ENCODE data around the gene IDH1. TPM values are rescaled to one million over a fixed set of nuclear protein-coding genes. Genes with fewer than 3 reads are reported as not detected.

IDH1 gene
- total and polyA plus RNA-seq, 2 donors from 2014 or later: 53.1 to 95.7 TPM

DNA sequence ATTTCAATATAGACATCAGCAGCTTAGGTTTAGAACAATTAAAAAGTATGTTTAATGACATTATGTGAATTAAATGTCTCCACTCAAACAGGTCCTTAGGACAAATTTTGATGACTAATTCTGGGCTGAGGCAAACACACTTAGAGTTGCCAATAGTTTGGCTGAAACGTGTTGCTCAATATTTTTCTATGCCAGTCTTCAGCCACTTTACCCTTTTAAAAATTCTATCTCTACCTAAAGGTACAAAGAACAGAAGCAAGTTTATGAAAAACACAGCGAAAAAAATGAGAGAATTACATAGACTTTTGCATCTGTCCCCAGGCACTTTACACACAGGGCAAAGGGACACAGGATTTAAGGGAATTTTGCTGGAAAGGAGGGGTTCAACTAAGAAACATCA is 4.5 kb downstream of the IDH1 start:
- DNase-seq (no peak), FAIRE-seq (no peak)
- TF ChIP-seq, protein P1, sequence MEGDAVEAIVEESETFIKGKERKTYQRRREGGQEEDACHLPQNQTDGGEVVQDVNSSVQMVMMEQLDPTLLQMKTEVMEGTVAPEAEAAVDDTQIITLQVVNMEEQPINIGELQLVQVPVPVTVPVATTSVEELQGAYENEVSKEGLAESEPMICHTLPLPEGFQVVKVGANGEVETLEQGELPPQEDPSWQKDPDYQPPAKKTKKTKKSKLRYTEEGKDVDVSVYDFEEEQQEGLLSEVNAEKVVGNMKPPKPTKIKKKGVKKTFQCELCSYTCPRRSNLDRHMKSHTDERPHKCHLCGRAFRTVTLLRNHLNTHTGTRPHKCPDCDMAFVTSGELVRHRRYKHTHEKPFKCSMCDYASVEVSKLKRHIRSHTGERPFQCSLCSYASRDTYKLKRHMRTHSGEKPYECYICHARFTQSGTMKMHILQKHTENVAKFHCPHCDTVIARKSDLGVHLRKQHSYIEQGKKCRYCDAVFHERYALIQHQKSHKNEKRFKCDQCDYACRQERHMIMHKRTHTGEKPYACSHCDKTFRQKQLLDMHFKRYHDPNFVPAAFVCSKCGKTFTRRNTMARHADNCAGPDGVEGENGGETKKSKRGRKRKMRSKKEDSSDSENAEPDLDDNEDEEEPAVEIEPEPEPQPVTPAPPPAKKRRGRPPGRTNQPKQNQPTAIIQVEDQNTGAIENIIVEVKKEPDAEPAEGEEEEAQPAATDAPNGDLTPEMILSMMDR (IDR thresholded peaks at IDR 0.05; ENCODE audit: borderline replicate concordance, extremely low read depth, insufficient read depth): no peak
- Histone ChIP-seq H3K27me3 (ENCODE audit: control insufficient read depth, insufficient read depth, low read length) (no peaks in the 10 kb centered on the region), H3K9me3 (ENCODE audit: control insufficient read depth in 2 of 3, insufficient read depth in 1 of 3, low read length in 3 of 3) (no peaks in the 10 kb centered on the region), H3K9ac (ENCODE audit: low read length in 3 of 3) (no peak overlapping the region), H3K4me3 (ENCODE audit: low read length in 3 of 3) (no peak overlapping the region), H3K27ac (ENCODE audit: low read depth in 2 of 2, low read length in 2 of 2) (no peak overlapping the region), H3K4me1 (ENCODE audit: control insufficient read depth in 2 of 3, insufficient read depth in 2 of 3, low read depth in 1 of 3, low read length in 3 of 3) (peaks cover 2 to 21% (median 4%) of the 10 kb centered on the region in 3 donors), H3K36me3 (ENCODE audit: control insufficient read depth in 2 of 3, insufficient read depth in 3 of 3, low read length in 3 of 3) (peaks cover 4 to 37% (median 9%) of the 10 kb centered on the region in 3 donors)
- intact Hi-C loops (cut with DNase I): no loop called here

GRCh38 chr2:208249296-208249695 is 5.6 kb downstream of the IDH1 start:
- no peak for FAIRE-seq
- Histone ChIP-seq H3K36me3 (ENCODE audit: control insufficient read depth in 2 of 3, insufficient read depth in 3 of 3, low read length in 3 of 3) (peaks cover 4 to 42% (median 9%) of the 10 kb centered on the region in 3 donors), H3K27me3 (ENCODE audit: control insufficient read depth, insufficient read depth, low read length) (no peaks in the 10 kb centered on the region), H3K4me1 (ENCODE audit: control insufficient read depth in 2 of 3, insufficient read depth in 2 of 3, low read depth in 1 of 3, low read length in 3 of 3) (peaks cover 2 to 25% (median 4%) of the 10 kb centered on the region in 3 donors), H3K4me3 (ENCODE audit: low read length in 3 of 3) (no peak overlapping the region), H3K9ac (ENCODE audit: low read length in 3 of 3) (no peak overlapping the region), H3K27ac (ENCODE audit: low read depth in 2 of 2, low read length in 2 of 2) (no peak overlapping the region), H3K9me3 (ENCODE audit: control insufficient read depth in 2 of 3, insufficient read depth in 1 of 3, low read length in 3 of 3) (no peaks in the 10 kb centered on the region)
- intact Hi-C loops (cut with DNase I): no loop called here
- no peak for DNase-seq
- TF ChIP-seq, protein P1 (IDR thresholded peaks at IDR 0.05; ENCODE audit: borderline replicate concordance, extremely low read depth, insufficient read depth): no peak

GRCh38 chr2:208248601-208249000 is 6.3 kb downstream of the IDH1 start:
- Histone ChIP-seq H3K9me3 (ENCODE audit: control insufficient read depth in 2 of 3, insufficient read depth in 1 of 3, low read length in 3 of 3) (no peaks in the 10 kb centered on the region), H3K4me3 (ENCODE audit: low read length in 3 of 3) (no peak overlapping the region), H3K4me1 (ENCODE audit: control insufficient read depth in 2 of 3, insufficient read depth in 2 of 3, low read depth in 1 of 3, low read length in 3 of 3) (peaks cover 2 to 24% (median 2%) of the 10 kb centered on the region in 3 donors), H3K27ac (ENCODE audit: low read depth in 2 of 2, low read length in 2 of 2) (no peak overlapping the region), H3K27me3 (ENCODE audit: control insufficient read depth, insufficient read depth, low read length) (no peaks in the 10 kb centered on the region), H3K36me3 (ENCODE audit: control insufficient read depth in 2 of 3, insufficient read depth in 3 of 3, low read length in 3 of 3) (peaks cover 6 to 42% (median 9%) of the 10 kb centered on the region in 3 donors), H3K9ac (ENCODE audit: low read length in 3 of 3) (no peak overlapping the region)
- FAIRE-seq: no peak
- intact Hi-C loops (cut with DNase I): no loop called here
- TF ChIP-seq, protein P1 (IDR thresholded peaks at IDR 0.05; ENCODE audit: borderline replicate concordance, extremely low read depth, insufficient read depth): no peak
- DNase-seq: no peak

DNA sequence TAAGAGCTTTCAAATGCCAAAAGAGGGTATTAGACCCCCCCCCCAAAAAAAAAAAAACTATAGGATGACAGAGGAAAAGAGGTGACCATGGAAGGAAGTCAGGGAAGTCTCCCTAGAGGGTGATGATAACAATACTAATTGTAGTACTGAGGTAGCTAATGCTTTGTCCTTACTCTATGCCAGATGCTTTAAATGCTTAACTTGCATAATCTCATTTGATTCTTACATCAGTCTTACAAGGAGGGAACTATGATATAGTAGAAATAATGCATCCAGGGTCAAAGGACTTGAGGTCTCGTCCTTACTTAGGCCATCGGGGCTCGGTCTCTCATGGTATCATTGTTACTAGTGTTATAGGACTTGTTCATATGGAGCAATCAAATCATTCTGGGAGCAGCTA is 9.1 kb downstream of the IDH1 start:
- Histone ChIP-seq H3K27ac (ENCODE audit: low read depth in 2 of 2, low read length in 2 of 2) (no peak overlapping the region), H3K27me3 (ENCODE audit: control insufficient read depth, insufficient read depth, low read length) (no peaks in the 10 kb centered on the region), H3K9me3 (ENCODE audit: control insufficient read depth in 2 of 3, insufficient read depth in 1 of 3, low read length in 3 of 3) (no peaks in the 10 kb centered on the region), H3K9ac (ENCODE audit: low read length in 3 of 3) (no peak overlapping the region), H3K36me3 (ENCODE audit: control insufficient read depth in 2 of 3, insufficient read depth in 3 of 3, low read length in 3 of 3) (peaks cover 5 to 28% (median 13%) of the 10 kb centered on the region in 3 donors), H3K4me1 (ENCODE audit: control insufficient read depth in 2 of 3, insufficient read depth in 2 of 3, low read depth in 1 of 3, low read length in 3 of 3) (peaks cover 0 to 14% (median 2%) of the 10 kb centered on the region in 3 donors), H3K4me3 (ENCODE audit: low read length in 3 of 3) (no peak overlapping the region)
- FAIRE-seq (no peak), DNase-seq (no peak)
- intact Hi-C loops (cut with DNase I): no loop called here
- TF ChIP-seq, protein P1 (IDR thresholded peaks at IDR 0.05; ENCODE audit: borderline replicate concordance, extremely low read depth, insufficient read depth): no peak

Measured in kidney (tissue), 14 donors.